IMR-90 (cell line): ENCODE data around the gene C15orf40. TPM values are rescaled to one million over a fixed set of nuclear protein-coding genes. Genes with fewer than 3 reads are reported as not detected.

Source experiments
- ATAC-seq: fragments of 200-7000 bp; cut with Tn5 transposase; 2 replicates; pipeline ENCODE4 v1.9.1; 2020; ENCODE audit warnings: low read depth, mild to moderate bottlenecking, moderate library complexity
- BruUV-seq: library from RNA; stranded (reverse); fragments of 400-500 nt; replicated peaks from 2 replicates; lab custom pipeline; 2021; lab: Mats Ljungman, UMichigan
- CTCF ChIA-PET: fragments of 300-600 bp; formaldehyde crosslinking; extraction: SDS; loops from one replicate; lab custom pipeline; 2021; ENCODE audit warnings: antibody characterized with exemption; lab: Yijun Ruan, JAX
- POLR2A ChIA-PET: fragments of 300-600 bp; sonication (Branson Sonifier 250); formaldehyde crosslinking; loops from one replicate; lab custom pipeline; 2022; ENCODE audit warnings: antibody characterized with exemption; ENCODE audit not compliant: unreplicated experiment; lab: Charles Lee
- DNase-seq: peaks from one replicate; pipeline ENCODE4 v3.0.0; 2013
- H2AFZ ChIP-seq: replicated peaks from 2 replicates; pipeline ENCODE3; 2013; ENCODE audit warnings: low read length, mild to moderate bottlenecking; ENCODE audit not compliant: poor library complexity
- H2AK5ac ChIP-seq: 2 replicates; pipeline ENCODE4 v1.6.1; 2013; ENCODE audit warnings: low read depth, low read length, inconsistent platforms
- H2AK9ac ChIP-seq: replicated peaks from 2 replicates; pipeline ENCODE3; 2013; ENCODE audit warnings: mild to moderate bottlenecking, low read depth, low read length, moderate library complexity; ENCODE audit not compliant: poor library complexity
- H2BK120ac ChIP-seq: 2 replicates; pipeline ENCODE4 v1.6.1; 2013; ENCODE audit warnings: low read depth, low read length, inconsistent platforms
- H2BK15ac ChIP-seq: 3 replicates; pipeline ENCODE4 v1.6.1; 2013; ENCODE audit warnings: low read depth, low read length, inconsistent platforms
- H2BK20ac ChIP-seq: 2 replicates; pipeline ENCODE4 v1.6.1; 2013; ENCODE audit warnings: low read depth, mild to moderate bottlenecking, inconsistent platforms, low read length, moderate library complexity
- H2BK5ac ChIP-seq: 2 replicates; pipeline ENCODE4 v1.6.1; 2013; ENCODE audit warnings: mild to moderate bottlenecking, low read depth, low read length, inconsistent platforms; ENCODE audit not compliant: poor library complexity, severe bottlenecking
- H3K14ac ChIP-seq: replicated peaks from 2 replicates; pipeline ENCODE4 v1.6.1; 2013; ENCODE audit warnings: low read depth, low read length, inconsistent platforms
- H3K18ac ChIP-seq: 2 replicates; pipeline ENCODE4 v1.6.1; 2013; ENCODE audit warnings: low read depth, low read length, control low read depth
- H3K23ac ChIP-seq: 2 replicates; pipeline ENCODE4 v1.6.1; 2013; ENCODE audit warnings: low read depth, low read length, inconsistent platforms
- H3K27ac ChIP-seq: 2 replicates; pipeline ENCODE4 v1.5.1; 2013; ENCODE audit warnings: mild to moderate bottlenecking, control low read depth, low read length; ENCODE audit not compliant: insufficient read depth
- H3K27me3 ChIP-seq: 2 replicates; pipeline ENCODE4 v1.6.1; 2013; ENCODE audit warnings: low read length; ENCODE audit not compliant: control insufficient read depth, insufficient read depth
- H3K36me3 ChIP-seq: 2 replicates; pipeline ENCODE4 v1.6.1; 2013; ENCODE audit warnings: low read length, mixed read lengths; ENCODE audit not compliant: control insufficient read depth, insufficient read depth
- H3K4ac ChIP-seq: 2 replicates; pipeline ENCODE4 v1.6.1; 2013; ENCODE audit warnings: low read depth, low read length, inconsistent platforms
- H3K4me1 ChIP-seq: 2 replicates; pipeline ENCODE4 v1.6.1; 2013; ENCODE audit warnings: low read length, mixed read lengths; ENCODE audit not compliant: control insufficient read depth, insufficient read depth
- H3K4me2 ChIP-seq: 2 replicates; pipeline ENCODE4 v1.6.1; 2013; ENCODE audit warnings: low read depth, mild to moderate bottlenecking, control low read depth, low read length, moderate library complexity
- H3K4me3 ChIP-seq: 2 replicates; pipeline ENCODE4 v1.5.1; 2013; ENCODE audit warnings: low read depth, mild to moderate bottlenecking, control low read depth, low read length, moderate library complexity; ENCODE audit not compliant: insufficient read depth
- H3K56ac ChIP-seq: 2 replicates; pipeline ENCODE4 v1.6.1; 2013; ENCODE audit warnings: low read length, inconsistent platforms; ENCODE audit not compliant: insufficient read depth; ENCODE audit errors: extremely low read depth
- H3K79me1 ChIP-seq, 2 experiments: 2 replicates each; pipeline ENCODE4 v1.6.1; 2013; ENCODE audit warnings: low read length in 2 of 2, inconsistent platforms in 1 of 2, low read depth in 1 of 2
- H3K9ac ChIP-seq: 2 replicates; pipeline ENCODE4 v1.6.1; 2013; ENCODE audit warnings: low read depth, low read length, control low read depth
- H3K9me1 ChIP-seq: 2 replicates; pipeline ENCODE4 v1.6.1; 2013; ENCODE audit warnings: low read length, inconsistent platforms; ENCODE audit not compliant: insufficient read depth
- H3K9me3 ChIP-seq: 2 replicates; pipeline ENCODE4 v1.6.1; 2013; ENCODE audit warnings: low read length; ENCODE audit not compliant: control insufficient read depth, insufficient read depth
- H4K20me1 ChIP-seq: 2 replicates; pipeline ENCODE4 v1.6.1; 2013; ENCODE audit warnings: low read length, inconsistent platforms; ENCODE audit not compliant: insufficient read depth
- H4K5ac ChIP-seq: 2 replicates; pipeline ENCODE4 v1.6.1; 2013; ENCODE audit warnings: mild to moderate bottlenecking, low read depth, low read length, control low read depth
- H4K8ac ChIP-seq, 2 experiments: 2 replicates each; pipeline ENCODE4 v1.6.1; 2013; ENCODE audit warnings: low read depth in 2 of 2, low read length in 2 of 2, control low read depth in 1 of 2, inconsistent platforms in 1 of 2
- H4K91ac ChIP-seq: 2 replicates; pipeline ENCODE4 v1.6.1; 2013; ENCODE audit warnings: low read depth, low read length, inconsistent platforms; ENCODE audit not compliant: insufficient read depth
- BHLHE40 ChIP-seq: fragments of 150-350 bp; IDR thresholded peaks from 2 replicates; pipeline ENCODE4 v1.6.1; 2016; ENCODE audit warnings: mild to moderate bottlenecking, low read depth, low read length
- CEBPB ChIP-seq: IDR thresholded peaks from 2 replicates; pipeline ENCODE4 v1.6.1; 2012; ENCODE audit warnings: low read depth, low read length, improper control_type of control experiment
- CHD1 ChIP-seq: IDR thresholded peaks from 2 replicates; pipeline ENCODE4 v1.6.1; 2012; ENCODE audit warnings: low read depth, low read length, improper control_type of control experiment
- ELK1 ChIP-seq: fragments of 150-350 bp; IDR thresholded peaks from 2 replicates; pipeline ENCODE4 v1.6.1; 2016; ENCODE audit warnings: low read depth, mild to moderate bottlenecking, low read length, moderate library complexity, borderline replicate concordance
- FOS ChIP-seq: fragments of 150-350 bp; IDR thresholded peaks from 2 replicates; pipeline ENCODE4 v1.6.1; 2016; ENCODE audit warnings: low read depth, low read length
- MAFK ChIP-seq: IDR thresholded peaks from 2 replicates; pipeline ENCODE4 v1.6.1; 2012; ENCODE audit warnings: low read depth, low read length, improper control_type of control experiment
- MAZ ChIP-seq: IDR thresholded peaks from 2 replicates; pipeline ENCODE4 v1.6.1; 2012; ENCODE audit warnings: low read depth, mild to moderate bottlenecking, low read length, improper control_type of control experiment, moderate library complexity, borderline replicate concordance
- MXI1 ChIP-seq: IDR thresholded peaks from 2 replicates; pipeline ENCODE4 v1.6.1; 2012; ENCODE audit warnings: low read depth, mild to moderate bottlenecking, low read length, moderate library complexity, borderline replicate concordance
- NFE2L2 ChIP-seq: fragments of 150-350 bp; IDR thresholded peaks from 2 replicates; pipeline ENCODE4 v1.6.1; 2016; ENCODE audit warnings: low read depth, mild to moderate bottlenecking, low read length
- POLR2A ChIP-seq: IDR thresholded peaks from 2 replicates; pipeline ENCODE4 v1.6.1; 2012; ENCODE audit warnings: mild to moderate bottlenecking, low read depth, low read length
- RAD21 ChIP-seq: IDR thresholded peaks from 2 replicates; pipeline ENCODE4 v1.6.1; 2012; ENCODE audit warnings: low read length, improper control_type of control experiment
- RCOR1 ChIP-seq: IDR thresholded peaks from 2 replicates; pipeline ENCODE4 v1.6.1; 2012; ENCODE audit warnings: mild to moderate bottlenecking, low read length, improper control_type of control experiment; ENCODE audit not compliant: insufficient replicate concordance
- RFX5 ChIP-seq: IDR thresholded peaks from 2 replicates; pipeline ENCODE4 v1.8.0; 2012; ENCODE audit warnings: low read depth, mild to moderate bottlenecking, low read length, moderate library complexity
- SMC3 ChIP-seq: fragments of 150-350 bp; IDR thresholded peaks from 2 replicates; pipeline ENCODE4 v1.6.1; 2016; ENCODE audit warnings: low read depth, mild to moderate bottlenecking, antibody characterized with exemption, low read length, moderate library complexity
- WGBS, 2 experiments: methylation state at CpG; one replicate each; pipeline versions ENCODE4 v1.1.5 to v1.1.7; 2013; ENCODE audit warnings: missing lambda C conversion rate in 2 of 2; ENCODE audit not compliant: insufficient read length in 1 of 2; ENCODE audit errors: extremely low coverage in 2 of 2; 5-methylcytosine and 5-hydroxymethylcytosine counted together
- dilution Hi-C: fragments of 300-500 bp; cut with HindIII; formaldehyde crosslinking; loops from one replicate; pipeline ENCODE4 v1.14.3; 2018; ENCODE audit warnings: low sequenced_read_pairs; ENCODE audit not compliant: unreplicated experiment
- in situ Hi-C: fragments of 300-500 bp; cut with MboI; formaldehyde crosslinking; loops from 3 replicates; pipeline ENCODE4 v1.14.3; 2019; ENCODE audit warnings: low sequenced_read_pairs, inconsistent platforms, mixed read lengths
- intact Hi-C: fragments of 100-400 bp; cut with micrococcal nuclease; formaldehyde crosslinking; loops from 2 replicates; pipeline ENCODE4 v1.10.0; 2022
- polyA plus RNA-seq, 3 experiments: library from polyadenylated mRNA; depleted of rRNA; stranded (reverse); fragments of >200 nt; gene quantifications; 2 replicates each; pipeline ENCODE4 v1.2.3, GENCODE V29; 2012; ENCODE audit warnings: low replicate concordance in 1 of 3
- total RNA-seq: library from RNA; depleted of rRNA; stranded (reverse); fragments of >200 nt; gene quantifications from 2 replicates; pipeline ENCODE4 v1.2.3, GENCODE V29; 2012
- TF ChIP-seq, protein P1 (sequence below): conservative IDR thresholded peaks from 2 replicates; pipeline ENCODE4 v1.5.1; 2012; ENCODE audit warnings: mild to moderate bottlenecking, low read depth, low read length, improper control_type of control experiment
- TF ChIP-seq, protein P2 (sequence below): fragments of 150-350 bp; IDR thresholded peaks from 2 replicates; pipeline ENCODE4 v1.6.1; 2017; ENCODE audit warnings: mild to moderate bottlenecking, antibody characterized with exemption, low read length, low read depth

The C15orf40 gene
- total and polyA plus RNA-seq, 2 of the 4 experiments (the other 2 are of a cell fraction): 7.0 to 10.7 TPM

- no peak overlapping the region for H2BK5ac ChIP-seq
- no peaks in the 10 kb centered on the region for H3K36me3 ChIP-seq
- no peak overlapping the region for H3K9ac ChIP-seq
- H3K18ac ChIP-seq: no peak overlapping the region
- intact Hi-C loops (loop anchor here (10.0 kb wide), 1 partner anchor 105 kb away; no protein-coding TSS in a partner anchor), dilution Hi-C loops (no loop called here), in situ Hi-C loops (no loop called here)
- H2AK9ac ChIP-seq: no peak overlapping the region
- H4K91ac ChIP-seq: no peak overlapping the region
- H3K23ac ChIP-seq: no peak overlapping the region
- H3K79me1 ChIP-seq: no peaks in the 10 kb centered on the region
- peaks cover 6% of the 10 kb centered on the region; the same call in 1 of the 2 replicates for H3K27me3 ChIP-seq
- no peak overlapping the region for H3K4me3 ChIP-seq
- H3K56ac ChIP-seq: no peak overlapping the region
- no peak overlapping the region for H3K4ac ChIP-seq
- no peak overlapping the region for H2BK20ac ChIP-seq
- ChIA-PET CTCF (no interaction called here), POLR2A (no interaction called here)
- no peak overlapping the region for H3K27ac ChIP-seq
- ATAC-seq: no peak
- H2AFZ ChIP-seq: no peak overlapping the region
- H3K14ac ChIP-seq: no peak overlapping the region
- no peak for TF ChIP-seq MAFK
- TF ChIP-seq SMC3: no peak
- TF ChIP-seq, protein P1, sequence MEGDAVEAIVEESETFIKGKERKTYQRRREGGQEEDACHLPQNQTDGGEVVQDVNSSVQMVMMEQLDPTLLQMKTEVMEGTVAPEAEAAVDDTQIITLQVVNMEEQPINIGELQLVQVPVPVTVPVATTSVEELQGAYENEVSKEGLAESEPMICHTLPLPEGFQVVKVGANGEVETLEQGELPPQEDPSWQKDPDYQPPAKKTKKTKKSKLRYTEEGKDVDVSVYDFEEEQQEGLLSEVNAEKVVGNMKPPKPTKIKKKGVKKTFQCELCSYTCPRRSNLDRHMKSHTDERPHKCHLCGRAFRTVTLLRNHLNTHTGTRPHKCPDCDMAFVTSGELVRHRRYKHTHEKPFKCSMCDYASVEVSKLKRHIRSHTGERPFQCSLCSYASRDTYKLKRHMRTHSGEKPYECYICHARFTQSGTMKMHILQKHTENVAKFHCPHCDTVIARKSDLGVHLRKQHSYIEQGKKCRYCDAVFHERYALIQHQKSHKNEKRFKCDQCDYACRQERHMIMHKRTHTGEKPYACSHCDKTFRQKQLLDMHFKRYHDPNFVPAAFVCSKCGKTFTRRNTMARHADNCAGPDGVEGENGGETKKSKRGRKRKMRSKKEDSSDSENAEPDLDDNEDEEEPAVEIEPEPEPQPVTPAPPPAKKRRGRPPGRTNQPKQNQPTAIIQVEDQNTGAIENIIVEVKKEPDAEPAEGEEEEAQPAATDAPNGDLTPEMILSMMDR: no peak
- TF ChIP-seq RFX5: no peak
- TF ChIP-seq BHLHE40: no peak
- TF ChIP-seq POLR2A: no peak
- no peak for TF ChIP-seq CEBPB
- TF ChIP-seq ELK1: no peak
- TF ChIP-seq CHD1: no peak
- TF ChIP-seq, protein P2, sequence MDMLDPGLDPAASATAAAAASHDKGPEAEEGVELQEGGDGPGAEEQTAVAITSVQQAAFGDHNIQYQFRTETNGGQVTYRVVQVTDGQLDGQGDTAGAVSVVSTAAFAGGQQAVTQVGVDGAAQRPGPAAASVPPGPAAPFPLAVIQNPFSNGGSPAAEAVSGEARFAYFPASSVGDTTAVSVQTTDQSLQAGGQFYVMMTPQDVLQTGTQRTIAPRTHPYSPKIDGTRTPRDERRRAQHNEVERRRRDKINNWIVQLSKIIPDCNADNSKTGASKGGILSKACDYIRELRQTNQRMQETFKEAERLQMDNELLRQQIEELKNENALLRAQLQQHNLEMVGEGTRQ: no peak
- TF ChIP-seq MXI1: no peak
- no peak for TF ChIP-seq RCOR1
- TF ChIP-seq MAZ: no peak
- TF ChIP-seq NFE2L2: no peak
- no peak for TF ChIP-seq FOS
- no peak for TF ChIP-seq RAD21
- no TSS peak for BruUV-seq
- no peak overlapping the region for H4K8ac ChIP-seq
- no peaks in the 10 kb centered on the region for H4K20me1 ChIP-seq
- H3K4me1 ChIP-seq: no peaks in the 10 kb centered on the region
- WGBS, 2 experiments: 100% methylated on average over 2 of the region's 5 CpGs; no CpG with 5 or more reads in 1 of the 2 experiments
- no peak overlapping the region for H2BK120ac ChIP-seq
- no peak overlapping the region for H4K5ac ChIP-seq
- H3K9me3 ChIP-seq: no peaks in the 10 kb centered on the region
- no peak for DNase-seq
- no peaks in the 10 kb centered on the region for H3K9me1 ChIP-seq
- no peak overlapping the region for H2AK5ac ChIP-seq
- no peak overlapping the region for H2BK15ac ChIP-seq
- H3K4me2 ChIP-seq: no peak overlapping the region
Observed at GRCh38 chr15:82959423-82959822, 52.0 kb downstream of the C15orf40 start.
